GM12891 (cell line): ENCODE measurements around the gene BICD1.

ENCODE experiments used
- PAX5 ChIP-seq: IDR thresholded peaks from 2 replicates; pipeline ENCODE4 v1.6.1; 2011; ENCODE audit warnings: low read length, moderate library complexity, mild to moderate bottlenecking; ENCODE audit not compliant: insufficient read depth, severe bottlenecking
- POLR2A ChIP-seq: IDR thresholded peaks from 2 replicates; pipeline ENCODE4 v1.6.1; 2011; ENCODE audit warnings: low read depth, low read length, control low read depth
- POLR2AphosphoS5 ChIP-seq: IDR thresholded peaks from 2 replicates; pipeline ENCODE4 v1.6.1; 2011; ENCODE audit warnings: low read depth, low read length, control low read depth
- POU2F2 ChIP-seq: IDR thresholded peaks from 2 replicates; pipeline ENCODE4 v1.6.1; 2011; ENCODE audit warnings: low read depth, mild to moderate bottlenecking, control low read depth, low read length, moderate library complexity
- SPI1 ChIP-seq: IDR thresholded peaks from 2 replicates; pipeline ENCODE4 v1.6.1; 2011; ENCODE audit warnings: low read depth, low read length, control low read depth
- TAF1 ChIP-seq: IDR thresholded peaks from 2 replicates; pipeline ENCODE4 v1.6.1; 2011; ENCODE audit warnings: low read depth, low read length, control low read depth

GRCh38 chr12:32420356-32420755 is 313.7 kb downstream of the BICD1 start:
- TF ChIP-seq POLR2A (no peak), POLR2AphosphoS5 (no peak), TAF1 (no peak), SPI1 (no peak), POU2F2 (no peak), PAX5 (no peak)
